Panc1 (cell line): Measurements from ENCODE around the gene NUP98.

ENCODE experiments used
- POLR2AphosphoS5 ChIP-seq: IDR thresholded peaks from 2 replicates; pipeline ENCODE4 v1.6.1; 2012; ENCODE audit warnings: mild to moderate bottlenecking, low read depth, low read length, moderate library complexity
- REST ChIP-seq, 2 experiments: IDR thresholded peaks; 2 replicates each; pipeline ENCODE4 v1.6.1; 2011 to 2012; ENCODE audit warnings: low read depth in 2 of 2, control low read depth in 1 of 2, low read length in 1 of 2, mild to moderate bottlenecking in 1 of 2, moderate library complexity in 1 of 2; ENCODE audit not compliant: insufficient read depth in 1 of 2
- SIN3A ChIP-seq: IDR thresholded peaks from 2 replicates; pipeline ENCODE4 v1.6.1; 2012; ENCODE audit warnings: low read depth, mild to moderate bottlenecking, low read length, moderate library complexity, borderline replicate concordance; ENCODE audit not compliant: insufficient read depth
- TCF7L2 ChIP-seq: IDR thresholded peaks from 2 replicates; pipeline ENCODE4 v1.6.1; 2011; ENCODE audit warnings: mild to moderate bottlenecking, low read depth, low read length, inconsistent platforms
- TF ChIP-seq, protein P1 (sequence below): fragments of 450-650 bp; IDR thresholded peaks from 2 replicates; pipeline ENCODE4 v1.5.1; 2017; ENCODE audit warnings: mild to moderate bottlenecking

DNA sequence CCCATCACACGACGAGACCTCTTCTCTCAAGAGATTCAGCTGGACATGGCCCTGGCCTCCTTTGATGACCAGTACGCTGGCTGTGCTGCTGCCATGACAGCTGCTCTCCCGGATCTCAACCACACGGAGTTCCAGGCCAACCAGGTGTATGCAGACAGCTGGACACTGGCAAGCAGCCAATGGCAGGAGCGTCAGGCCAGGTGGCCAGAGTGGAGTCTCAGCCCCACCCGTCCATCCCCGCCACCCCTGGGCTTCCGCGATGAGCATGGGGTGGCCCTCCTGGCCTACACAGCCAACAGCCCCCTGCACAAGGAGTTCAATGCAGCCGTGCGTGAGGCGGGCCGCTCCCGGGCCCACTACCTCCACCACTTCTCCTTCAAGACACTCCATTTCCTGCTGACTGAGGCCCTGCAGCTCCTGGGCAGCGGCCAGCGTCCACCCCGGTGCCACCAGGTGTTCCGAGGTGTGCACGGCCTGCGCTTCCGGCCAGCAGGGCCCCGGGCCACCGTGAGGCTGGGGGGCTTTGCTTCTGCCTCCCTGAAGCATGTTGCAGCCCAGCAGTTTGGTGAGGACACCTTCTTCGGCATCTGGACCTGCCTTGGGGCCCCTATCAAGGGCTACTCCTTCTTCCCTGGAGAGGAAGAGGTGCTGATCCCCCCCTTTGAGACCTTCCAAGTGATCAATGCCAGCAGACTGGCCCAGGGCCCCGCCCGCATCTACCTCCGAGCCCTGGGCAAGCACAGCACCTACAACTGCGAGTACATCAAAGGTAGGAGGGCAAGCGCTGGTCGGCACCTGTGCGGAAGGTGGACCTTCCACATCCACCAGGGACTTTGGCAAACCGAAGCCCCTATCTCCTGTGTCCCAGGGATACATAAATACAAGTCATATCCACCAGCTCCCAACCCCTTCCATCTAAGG, 137.5 kb downstream of the NUP98 start:
- TF ChIP-seq, protein P1, sequence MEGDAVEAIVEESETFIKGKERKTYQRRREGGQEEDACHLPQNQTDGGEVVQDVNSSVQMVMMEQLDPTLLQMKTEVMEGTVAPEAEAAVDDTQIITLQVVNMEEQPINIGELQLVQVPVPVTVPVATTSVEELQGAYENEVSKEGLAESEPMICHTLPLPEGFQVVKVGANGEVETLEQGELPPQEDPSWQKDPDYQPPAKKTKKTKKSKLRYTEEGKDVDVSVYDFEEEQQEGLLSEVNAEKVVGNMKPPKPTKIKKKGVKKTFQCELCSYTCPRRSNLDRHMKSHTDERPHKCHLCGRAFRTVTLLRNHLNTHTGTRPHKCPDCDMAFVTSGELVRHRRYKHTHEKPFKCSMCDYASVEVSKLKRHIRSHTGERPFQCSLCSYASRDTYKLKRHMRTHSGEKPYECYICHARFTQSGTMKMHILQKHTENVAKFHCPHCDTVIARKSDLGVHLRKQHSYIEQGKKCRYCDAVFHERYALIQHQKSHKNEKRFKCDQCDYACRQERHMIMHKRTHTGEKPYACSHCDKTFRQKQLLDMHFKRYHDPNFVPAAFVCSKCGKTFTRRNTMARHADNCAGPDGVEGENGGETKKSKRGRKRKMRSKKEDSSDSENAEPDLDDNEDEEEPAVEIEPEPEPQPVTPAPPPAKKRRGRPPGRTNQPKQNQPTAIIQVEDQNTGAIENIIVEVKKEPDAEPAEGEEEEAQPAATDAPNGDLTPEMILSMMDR: no peak
- TF ChIP-seq REST (IDR thresholded peaks at IDR 0.05; ENCODE audit: insufficient read depth in 1 of 2, low read depth in 2 of 2, low read length in 1 of 2): no peak
- no peak for TF ChIP-seq TCF7L2
- no peak for TF ChIP-seq SIN3A
- no peak for TF ChIP-seq POLR2AphosphoS5
